ENCODE measurements around the gene HIVEP1. TPM values are rescaled to one million over a fixed set of nuclear protein-coding genes. Genes with fewer than 3 reads are reported as not detected.

Gene HIVEP1
- total RNA-seq, 3 donors from 2014 or later (not counting 1 experiment from before 2014, with no cell fraction given) = 26.3 to 37.9 (median 28.4) TPM

DNA sequence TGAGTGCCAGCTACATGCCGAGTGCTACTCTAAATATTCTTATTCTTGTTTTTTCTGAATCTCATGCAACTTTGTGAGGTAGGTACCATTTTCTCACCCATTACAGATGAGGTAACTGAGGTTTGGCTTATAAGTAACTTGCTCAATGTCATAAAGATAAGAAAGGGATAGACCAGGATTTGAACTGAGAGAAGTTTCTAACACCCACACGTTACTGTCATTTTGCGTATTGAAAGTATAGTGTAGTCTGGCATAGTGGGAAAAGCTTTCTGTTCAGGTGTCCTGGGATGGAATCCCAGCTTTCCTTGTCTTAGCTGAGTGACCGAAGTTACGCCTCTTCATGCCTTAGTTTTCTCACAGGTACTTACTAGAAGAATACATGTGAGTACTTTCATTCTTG lies 50.5 kb downstream of the HIVEP1 start:
- Mint-ChIP-seq H3K4me3 (no peak overlapping the region), H3K36me3 (no peaks in the 10 kb centered on the region), H3K27ac (no peak overlapping the region), H3K27me3 (ENCODE audit: low read depth in 2 of 2) (no peaks in the 10 kb centered on the region), H3K4me1 (peaks cover 33 to 42% of the 10 kb centered on the region in 2 donors), H3K9me3 (no peaks in the 10 kb centered on the region)
- H3K27me3 ChIP-seq (ENCODE audit: control insufficient read depth, insufficient read depth, low read length) = no peaks in the 10 kb centered on the region
- ATAC-seq (no peak), DNase-seq (no peak)
- no peaks in the 10 kb centered on the region for H3K9me3 ChIP-seq (ENCODE audit: control insufficient read depth, insufficient read depth, low read length)
- no peaks in the 10 kb centered on the region for H3K36me3 ChIP-seq (ENCODE audit: control insufficient read depth, insufficient read depth, low read length)
- no peak overlapping the region for H3K4me3 ChIP-seq (ENCODE audit: low read length)
- intact Hi-C loops (cut with micrococcal nuclease) = no loop called here
- 93% methylated on average over 3 of the region's 5 CpGs for WGBS (ENCODE audit: insufficient coverage)
- no peak overlapping the region for H3K27ac ChIP-seq (ENCODE audit: low read length)
- H3K4me1 ChIP-seq (ENCODE audit: control insufficient read depth, insufficient read depth, low read length) = peaks cover 11% of the 10 kb centered on the region
- no peak for TF ChIP-seq CTCF (IDR thresholded peaks at IDR 0.05)

- no peak overlapping the region for H3K27ac ChIP-seq (ENCODE audit: low read length)
- no peak overlapping the region for H3K4me3 ChIP-seq (ENCODE audit: low read length)
- ATAC-seq (no peak), DNase-seq (no peak)
- no peak overlapping the region for H3K4me3 Mint-ChIP-seq
- no peaks in the 10 kb centered on the region for H3K9me3 ChIP-seq (ENCODE audit: control insufficient read depth, insufficient read depth, low read length)
- peaks cover 26 to 34% of the 10 kb centered on the region in 2 donors for H3K4me1 Mint-ChIP-seq
- H3K27ac Mint-ChIP-seq = no peak overlapping the region
- WGBS (ENCODE audit: insufficient coverage) = 75% methylated on average over 4 of the region's 4 CpGs
- no peaks in the 10 kb centered on the region for H3K36me3 ChIP-seq (ENCODE audit: control insufficient read depth, insufficient read depth, low read length)
- TF ChIP-seq CTCF (IDR thresholded peaks at IDR 0.05) = no peak
- no peaks in the 10 kb centered on the region for H3K27me3 Mint-ChIP-seq (ENCODE audit: low read depth in 2 of 2)
- no peaks in the 10 kb centered on the region for H3K27me3 ChIP-seq (ENCODE audit: control insufficient read depth, insufficient read depth, low read length)
- peaks cover 8% of the 10 kb centered on the region for H3K4me1 ChIP-seq (ENCODE audit: control insufficient read depth, insufficient read depth, low read length)
- intact Hi-C loops (cut with micrococcal nuclease) = no loop called here
- H3K9me3 Mint-ChIP-seq = no peaks in the 10 kb centered on the region
- H3K36me3 Mint-ChIP-seq = no peaks in the 10 kb centered on the region
These were observed 52.0 kb downstream of the HIVEP1 start for GRCh38 chr6:12064131-12064530.

- Histone ChIP-seq H3K27ac (ENCODE audit: low read length) (no peak overlapping the region), H3K27me3 (ENCODE audit: control insufficient read depth, insufficient read depth, low read length) (no peaks in the 10 kb centered on the region), H3K4me3 (ENCODE audit: low read length) (no peak overlapping the region), H3K9me3 (ENCODE audit: control insufficient read depth, insufficient read depth, low read length) (no peaks in the 10 kb centered on the region), H3K4me1 (ENCODE audit: control insufficient read depth, insufficient read depth, low read length) (peaks cover 8% of the 10 kb centered on the region), H3K36me3 (ENCODE audit: control insufficient read depth, insufficient read depth, low read length) (no peaks in the 10 kb centered on the region)
- H3K9me3 Mint-ChIP-seq = no peaks in the 10 kb centered on the region
- DNase-seq = no peak
- intact Hi-C loops (cut with micrococcal nuclease) = no loop called here
- ATAC-seq = no peak
- H3K4me3 Mint-ChIP-seq = no peak overlapping the region
- TF ChIP-seq CTCF (IDR thresholded peaks at IDR 0.05) = no peak
- H3K27ac Mint-ChIP-seq = peak overlapping the region in 1 of 2 donors; percentile 49
- no peaks in the 10 kb centered on the region for H3K36me3 Mint-ChIP-seq
- peaks cover 26 to 34% of the 10 kb centered on the region in 2 donors for H3K4me1 Mint-ChIP-seq
- 83% methylated on average over 3 of the region's 3 CpGs for WGBS (ENCODE audit: insufficient coverage)
- no peaks in the 10 kb centered on the region for H3K27me3 Mint-ChIP-seq (ENCODE audit: low read depth in 2 of 2)
These were observed 52.5 kb downstream of the HIVEP1 start for GRCh38 chr6:12064538-12065071.

Data from natural killer cell (primary cell).